NCI-H69 (cell line): ENCODE results near the gene SNX22.

Source experiments
- DNase-seq: peaks from one replicate; lab custom pipeline; 2025; lab: John Stamatoyannopoulos, UW

Gene SNX22

GRCh38 chr15:64156652-64157331, 5.3 kb downstream of the SNX22 start:
- DNase-seq: no peak

GRCh38 chr15:64157599-64158125, 6.1 kb downstream of the SNX22 start:
- no peak for DNase-seq

- no peak for DNase-seq
These were observed 7.0 kb downstream of the SNX22 start for GRCh38 chr15:64158363-64159134.

GRCh38 chr15:64161688-64162477, 10.4 kb downstream of the SNX22 start:
- DNase-seq: no peak

GRCh38 chr15:64162478-64162868, 10.9 kb downstream of the SNX22 start:
- DNase-seq: no peak

GRCh38 chr15:64162869-64163658, 11.5 kb downstream of the SNX22 start, which contains the start of gene PPIB:
TSS of gene PPIB (minus strand) at chr15:64163022. CDS start at chr15:64162986, 36 bp downstream.
- DNase-seq: peak; percentile 99

- DNase-seq: no peak
These were observed 12.3 kb downstream of the SNX22 start for GRCh38 chr15:64163659-64164362.

- DNase-seq: no peak
These were observed 12.9 kb downstream of the SNX22 start for GRCh38 chr15:64164436-64164835.

- peak; percentile 32 for DNase-seq
These were observed 14.8 kb downstream of the SNX22 start for GRCh38 chr15:64166102-64166890.

GRCh38 chr15:64180235-64180824, 28.8 kb downstream of the SNX22 start:
- DNase-seq: peak; percentile 21

GRCh38 chr15:64182859-64183370, 31.4 kb downstream of the SNX22 start:
- DNase-seq: no peak

GRCh38 chr15:64185146-64185911, 33.8 kb downstream of the SNX22 start:
- no peak for DNase-seq

- no peak for DNase-seq
These were observed 36.1 kb downstream of the SNX22 start for GRCh38 chr15:64187396-64188191.

- DNase-seq: peak; percentile 37
These were observed 40.7 kb downstream of the SNX22 start for GRCh38 chr15:64191971-64192830.

GRCh38 chr15:64193971-64194370, 42.4 kb downstream of the SNX22 start:
- no peak for DNase-seq

GRCh38 chr15:64197425-64197824, 45.9 kb downstream of the SNX22 start:
- DNase-seq: no peak

GRCh38 chr15:64205202-64205601, 53.7 kb downstream of the SNX22 start:
- no peak for DNase-seq
